GM18526 (cell line): ENCODE data around the gene AK5.

Experiments
- POLR2A ChIP-seq: IDR thresholded peaks from 3 replicates; pipeline ENCODE4 v1.6.1; 2011; ENCODE audit not compliant: insufficient read length; ENCODE audit errors: extremely low read depth

Gene AK5

DNA sequence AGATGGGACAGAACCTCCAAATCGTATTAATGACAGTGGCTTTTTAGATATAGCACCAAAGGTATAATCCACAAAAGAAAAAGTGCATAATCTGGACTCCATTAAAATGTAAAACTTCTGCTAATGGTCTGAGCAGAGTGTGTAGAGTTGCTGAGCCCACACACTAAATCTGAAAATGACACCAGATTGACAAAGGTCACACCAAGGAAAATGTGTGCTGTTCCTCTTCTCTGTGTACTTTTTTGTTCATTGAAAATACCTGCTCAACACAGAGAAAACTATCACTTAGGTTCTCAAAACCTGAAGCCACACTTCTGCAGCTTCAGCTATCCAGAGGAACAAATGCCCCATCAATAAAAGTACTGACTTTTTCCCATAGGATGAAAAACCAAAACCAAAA lies 146.2 kb downstream of the AK5 start:
- no peak for TF ChIP-seq POLR2A

GRCh38 chr1:77430966-77431690 lies 149.3 kb downstream of the AK5 start:
- no peak for TF ChIP-seq POLR2A

- no peak for TF ChIP-seq POLR2A
These were observed 152.1 kb downstream of the AK5 start for GRCh38 chr1:77433934-77434333.

DNA sequence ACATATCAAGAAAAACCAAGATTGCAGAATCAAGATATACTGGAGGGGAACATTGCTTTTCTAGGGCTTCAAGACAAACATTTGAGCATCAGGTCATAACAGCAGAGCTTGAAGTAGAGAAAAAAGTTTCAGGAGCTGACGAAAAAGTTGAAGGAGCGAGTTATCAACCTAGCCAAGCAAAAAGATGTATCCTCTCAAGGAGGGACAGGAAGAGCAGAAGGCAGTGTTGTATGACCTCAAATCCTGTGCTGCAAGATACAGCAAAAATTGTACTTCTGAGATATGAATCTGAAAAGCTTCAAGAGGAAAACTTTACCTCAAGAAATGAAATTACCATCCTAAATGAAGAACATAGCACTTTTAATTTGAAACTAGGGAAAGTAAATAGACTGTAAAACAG lies 153.1 kb downstream of the AK5 start:
- TF ChIP-seq POLR2A: no peak

DNA sequence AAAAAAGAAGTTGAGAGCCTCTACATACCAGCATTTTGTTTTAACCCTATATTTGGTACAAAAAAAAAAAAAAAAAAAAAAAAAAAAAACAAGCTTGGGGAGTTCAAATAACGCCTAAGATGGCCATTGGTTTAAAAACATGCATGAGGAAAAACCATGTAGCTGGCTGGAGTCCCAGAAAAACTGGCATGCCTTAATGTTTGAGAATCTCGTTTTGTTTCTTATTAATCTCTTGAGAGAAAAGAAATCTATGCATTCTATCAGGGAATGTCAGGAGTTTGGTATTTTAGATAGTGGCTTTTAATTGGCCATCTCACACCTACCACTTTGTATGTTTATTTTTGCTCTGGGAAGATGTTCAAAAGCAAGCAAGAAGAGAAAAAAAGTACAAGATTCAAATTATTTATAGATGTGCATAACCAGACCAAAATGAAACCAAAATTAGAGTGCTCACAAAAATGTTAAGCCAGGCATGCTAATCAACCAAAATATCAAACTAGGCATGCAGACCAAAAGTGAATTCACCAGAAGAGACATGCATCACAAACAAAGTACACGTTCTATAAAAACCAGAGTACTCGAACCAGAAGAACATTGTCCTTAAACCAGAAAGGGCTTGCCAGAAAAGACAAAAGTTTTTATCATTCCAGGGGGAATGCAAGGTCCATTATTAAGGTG lies 156.6 kb downstream of the AK5 start:
- TF ChIP-seq POLR2A: no peak

GRCh38 chr1:77446841-77447555 lies 165.2 kb downstream of the AK5 start:
- TF ChIP-seq POLR2A: no peak

DNA sequence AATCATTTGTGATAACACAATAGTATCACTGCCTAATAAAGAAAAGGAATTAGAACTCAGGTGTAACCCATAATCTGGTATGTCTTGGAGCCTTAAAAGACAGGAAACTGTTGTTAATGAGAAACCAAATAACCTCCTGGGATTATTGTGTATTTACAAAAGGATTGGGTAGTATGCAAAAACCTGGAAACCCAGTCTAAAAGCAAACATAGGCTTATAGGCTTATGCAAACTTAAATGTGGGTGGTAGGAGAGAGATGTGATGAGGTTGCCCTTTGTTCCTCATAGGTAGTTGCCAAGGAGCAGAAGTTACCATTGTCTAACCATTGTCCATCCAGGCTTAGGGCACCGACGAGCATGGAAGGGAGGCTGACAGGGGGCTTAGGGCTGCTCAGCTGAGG lies 165.8 kb downstream of the AK5 start:
- TF ChIP-seq POLR2A: no peak

GRCh38 chr1:77459881-77460280 lies 178.1 kb downstream of the AK5 start:
- TF ChIP-seq POLR2A: no peak

DNA sequence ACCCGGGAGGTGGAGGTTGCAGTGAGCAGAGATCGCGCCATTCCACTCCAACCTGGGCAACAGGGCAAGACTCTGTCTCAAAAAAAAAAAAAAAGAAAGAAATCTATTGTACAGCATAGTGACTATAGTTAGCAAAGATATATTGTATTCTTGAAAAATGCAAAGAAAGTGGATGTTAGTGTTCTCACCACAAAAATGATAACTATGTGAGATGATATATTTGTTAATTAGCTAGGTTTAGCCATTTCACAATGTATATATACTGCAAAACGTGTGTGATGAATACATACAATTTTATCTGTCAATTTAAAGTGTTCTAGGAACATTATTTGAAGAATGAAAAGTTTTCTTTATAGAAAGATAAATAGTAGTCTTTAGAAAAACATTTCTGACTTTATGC lies 179.9 kb downstream of the AK5 start:
- TF ChIP-seq POLR2A: no peak

GRCh38 chr1:77463216-77463615 lies 181.4 kb downstream of the AK5 start:
- no peak for TF ChIP-seq POLR2A

DNA sequence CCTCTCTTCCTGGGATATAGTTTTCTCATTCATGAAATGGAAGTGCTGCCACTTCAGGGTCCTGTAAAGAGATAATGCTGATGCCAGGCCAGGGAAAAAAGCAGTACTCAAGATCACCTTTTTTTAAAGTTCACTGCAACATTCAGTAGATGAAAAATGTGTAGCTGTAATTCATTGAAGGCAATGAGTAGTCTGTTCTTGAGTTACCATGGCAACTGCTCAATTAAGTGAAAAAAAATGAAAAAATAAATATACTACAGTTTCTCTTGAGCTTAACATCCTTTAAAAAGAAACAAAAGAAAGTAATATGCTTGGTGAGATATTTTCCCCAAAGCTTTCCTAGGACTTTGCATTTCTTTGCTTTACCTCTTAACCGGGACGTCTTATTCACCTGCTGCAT lies 183.3 kb downstream of the AK5 start:
- no peak for TF ChIP-seq POLR2A

DNA sequence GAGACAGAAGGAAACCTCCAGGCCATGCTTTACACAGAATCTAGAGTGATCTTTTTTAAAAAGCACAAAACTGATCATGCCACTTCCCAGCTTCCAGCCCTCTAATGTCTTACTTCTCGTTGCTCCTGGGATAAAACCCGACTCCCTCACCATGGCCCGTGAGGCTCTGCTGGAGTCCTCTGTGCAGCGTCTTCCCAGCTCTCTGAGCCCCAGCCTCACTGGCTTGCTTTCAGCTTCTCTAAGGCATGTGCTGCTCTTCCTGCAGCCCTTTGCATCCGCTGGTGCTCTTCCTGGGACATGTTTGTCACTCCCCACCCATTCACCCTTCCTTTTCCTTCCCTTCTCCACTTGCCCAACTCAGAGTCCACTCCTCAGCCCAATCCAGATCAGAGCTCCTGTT lies 184.1 kb downstream of the AK5 start:
- no peak for TF ChIP-seq POLR2A

GRCh38 chr1:77467021-77467595 lies 185.3 kb downstream of the AK5 start:
- no peak for TF ChIP-seq POLR2A

GRCh38 chr1:77467741-77468140 lies 185.9 kb downstream of the AK5 start:
- no peak for TF ChIP-seq POLR2A

- no peak for TF ChIP-seq POLR2A
These were observed 186.6 kb downstream of the AK5 start for GRCh38 chr1:77468257-77468948.
